Measurements from ENCODE around the gene TMEM82.

DNA sequence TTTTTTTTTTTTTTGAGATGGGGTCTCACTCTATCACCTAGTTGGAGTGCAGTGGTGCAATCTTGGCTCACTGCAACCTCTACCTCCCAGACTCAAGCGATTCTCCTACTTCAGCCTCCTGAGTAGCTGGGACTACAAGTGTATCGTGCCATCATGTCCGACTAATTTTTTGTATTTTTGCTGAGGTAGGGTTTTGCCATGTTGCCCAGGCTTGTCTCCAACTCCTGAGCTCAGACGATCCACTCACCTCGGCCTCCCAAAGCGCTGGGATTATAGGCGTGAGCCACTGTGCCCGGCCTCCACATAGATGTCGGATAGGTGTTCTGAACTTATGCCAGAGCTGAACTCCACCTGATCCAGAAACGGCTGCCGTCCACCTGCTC, 37.1 kb upstream of the TMEM82 start:
- no peak for TF ChIP-seq POLR2AphosphoS5 (IDR thresholded peaks at IDR 0.05)
- TF ChIP-seq, protein P1, sequence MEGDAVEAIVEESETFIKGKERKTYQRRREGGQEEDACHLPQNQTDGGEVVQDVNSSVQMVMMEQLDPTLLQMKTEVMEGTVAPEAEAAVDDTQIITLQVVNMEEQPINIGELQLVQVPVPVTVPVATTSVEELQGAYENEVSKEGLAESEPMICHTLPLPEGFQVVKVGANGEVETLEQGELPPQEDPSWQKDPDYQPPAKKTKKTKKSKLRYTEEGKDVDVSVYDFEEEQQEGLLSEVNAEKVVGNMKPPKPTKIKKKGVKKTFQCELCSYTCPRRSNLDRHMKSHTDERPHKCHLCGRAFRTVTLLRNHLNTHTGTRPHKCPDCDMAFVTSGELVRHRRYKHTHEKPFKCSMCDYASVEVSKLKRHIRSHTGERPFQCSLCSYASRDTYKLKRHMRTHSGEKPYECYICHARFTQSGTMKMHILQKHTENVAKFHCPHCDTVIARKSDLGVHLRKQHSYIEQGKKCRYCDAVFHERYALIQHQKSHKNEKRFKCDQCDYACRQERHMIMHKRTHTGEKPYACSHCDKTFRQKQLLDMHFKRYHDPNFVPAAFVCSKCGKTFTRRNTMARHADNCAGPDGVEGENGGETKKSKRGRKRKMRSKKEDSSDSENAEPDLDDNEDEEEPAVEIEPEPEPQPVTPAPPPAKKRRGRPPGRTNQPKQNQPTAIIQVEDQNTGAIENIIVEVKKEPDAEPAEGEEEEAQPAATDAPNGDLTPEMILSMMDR (IDR thresholded peaks at IDR 0.05), result no peak
- TF ChIP-seq POLR2A (IDR thresholded peaks at IDR 0.05), result no peak
- no peak for TF ChIP-seq EP300 (IDR thresholded peaks at IDR 0.05)

Measured in stomach (tissue), 4 donors.